ENCODE results near the gene SCLT1. TPM values are rescaled to one million over a fixed set of nuclear protein-coding genes. Genes with fewer than 3 reads are reported as not detected.
A peak's percentile ranks its signal among the peaks of the same experiment; 100 is the strongest.

SCLT1 gene
- total and polyA plus RNA-seq, 2 of the 8 experiments (the other 6 are each of a cell fraction or from before 2014, with no cell fraction given) = 4.8 to 13.1 TPM

DNA sequence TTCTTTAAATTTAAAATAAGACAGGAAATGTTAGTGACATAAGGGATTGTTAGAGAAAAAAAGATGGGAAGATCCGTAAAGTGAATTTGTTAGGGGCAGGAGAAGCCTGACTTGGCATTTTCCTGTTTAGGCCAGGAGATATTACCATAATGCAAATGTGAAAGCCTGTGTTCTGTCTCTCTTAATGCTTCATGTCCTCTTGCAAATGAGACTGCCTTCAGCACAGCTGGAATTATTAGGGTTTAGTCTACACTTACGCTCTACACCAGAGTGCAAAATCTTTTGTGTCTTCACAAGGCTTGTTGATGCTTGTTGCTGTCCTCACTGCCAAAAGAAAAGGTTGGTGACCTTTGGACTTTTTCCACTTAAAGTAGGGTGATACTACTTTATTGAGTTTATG, 227.1 kb downstream of the SCLT1 start:
- FAIRE-seq = no peak
- no peak for DNase-seq (ENCODE audit: low read depth in 1 of 2, low spot score in 2 of 2)
- Histone ChIP-seq H3K4me2 (ENCODE audit: insufficient read depth in 1 of 2, low read depth in 2 of 2, low read length in 2 of 2) (no peak overlapping the region), H3K56ac (replicated peaks; ENCODE audit: insufficient read length, low read depth, low read length) (no peak overlapping the region), H2AK5ac (ENCODE audit: low read depth, low read length) (no peak overlapping the region), H3K4ac (replicated peaks; ENCODE audit: insufficient read length, low read depth, low read length) (no peak overlapping the region), H2BK5ac (ENCODE audit: low read depth, low read length) (no peak overlapping the region), H2AFZ (ENCODE audit: low read length) (no peak overlapping the region), H4K8ac (ENCODE audit: extremely low read depth, insufficient read depth, low read length) (no peak overlapping the region), H2BK12ac (ENCODE audit: low read depth, low read length) (no peak overlapping the region), H4K91ac (replicated peaks; ENCODE audit: insufficient read length, low read length) (no peak overlapping the region), H2BK15ac (ENCODE audit: low read length) (no peak overlapping the region), H3K27me3 (replicated peaks in 1 of 4; ENCODE audit: control insufficient read depth in 3 of 4, extremely low read depth in 1 of 4, insufficient read depth in 3 of 4, low read length in 3 of 4) (no peaks in the 10 kb centered on the region), H3K14ac (ENCODE audit: insufficient read length) (no peak overlapping the region), H3K23ac (ENCODE audit: insufficient read length) (no peak overlapping the region), H4K5ac (ENCODE audit: insufficient read length, low read depth, low read length) (no peak overlapping the region), H3K9ac (replicated peaks in 1 of 4; ENCODE audit: extremely low read depth in 1 of 4, low read depth in 3 of 4, low read length in 3 of 4) (no peak overlapping the region), H4K20me1 (replicated peaks in 1 of 2; ENCODE audit: control insufficient read depth in 1 of 2, insufficient read depth in 2 of 2, low read length in 2 of 2) (peaks cover 24 to 37% of the 10 kb centered on the region in 2 experiments), H3K79me1 (ENCODE audit: low read depth, low read length) (peaks cover 8% of the 10 kb centered on the region; the same call in 1 of the 2 replicates), H3K27ac (ENCODE audit: low read depth, low read length) (no peak overlapping the region), H3K79me2 (ENCODE audit: control insufficient read depth in 1 of 2, insufficient read depth in 2 of 2, low read length in 2 of 2) (peaks cover 0 to 50% of the 10 kb centered on the region in 2 experiments; a peak in 3 of 4 replicates), H3K36me3 (ENCODE audit: control insufficient read depth in 2 of 4, insufficient read depth in 4 of 4, low read length in 3 of 4) (peaks cover 47 to 100% (median 87%) of the 10 kb centered on the region in 4 experiments), H2BK20ac (ENCODE audit: low read length) (no peak overlapping the region), H3K23me2 (ENCODE audit: low read depth, low read length) (no peaks in the 10 kb centered on the region), H3K18ac (ENCODE audit: extremely low read depth, low read length) (no peak overlapping the region; the same call in 1 of the 2 replicates), H3K9me3 (ENCODE audit: insufficient read depth in 2 of 2, low read depth in 1 of 2, low read length in 1 of 2) (no peaks in the 10 kb centered on the region), H3K4me3 (ENCODE audit: extremely low read depth in 1 of 4, insufficient read depth in 2 of 4, low read depth in 3 of 4, low read length in 4 of 4) (no peak overlapping the region), H3K4me1 (replicated peaks in 1 of 4; ENCODE audit: control insufficient read depth in 3 of 4, insufficient read depth in 4 of 4, low read length in 3 of 4) (peaks cover 0 to 9% (median 5%) of the 10 kb centered on the region in 4 experiments; a peak in 6 of 7 replicates), H2BK120ac (replicated peaks; ENCODE audit: low read depth, low read length) (no peak overlapping the region)
- ChIA-PET CTCF (ENCODE audit: partially characterized antibody) (interaction anchor here (1.5 kb wide), 1 partner anchor 10 kb away, joined by 5 read pairs; no protein-coding TSS in a partner anchor), POLR2A (ENCODE audit: partially characterized antibody) (interaction anchor here (0.7 to 5.6 kb wide), 11 partner anchors 9 to 539 kb away, joined by 3 to 46 read pairs (median 3); no protein-coding TSS in a partner anchor)
- 80% methylated on average over 2 of the region's 2 CpGs; no CpG with 5 or more reads in 1 of the 2 experiments for WGBS, 2 experiments (ENCODE audit: extremely low coverage in 1 of 2, insufficient coverage in 1 of 2, insufficient read length in 1 of 2, insufficient replicate concordance in 2 of 2, low coverage in 1 of 2, low lambda C conversion rate in 2 of 2, missing lambda C conversion rate in 1 of 2)
- peak in 1 of 2 experiments; percentile 80; a peak in 1 of 3 replicates for TF ChIP-seq POLR2A (IDR thresholded peaks at IDR 0.05; ENCODE audit: control extremely low read depth in 1 of 2, low read depth in 2 of 2, low read length in 2 of 2)
- TF ChIP-seq RAD21 (IDR thresholded peaks at IDR 0.05 in 1 of 2, conservative IDR thresholded peaks at IDR 0.05 in 1 of 2; ENCODE audit: low read depth in 2 of 2, low read length in 2 of 2) = no peak

Data from H1 (cell line).